GM21576 (cell line): ENCODE results near the gene MUC22.

Experiments used
- ATAC-seq: cut with Tn5 transposase; IDR thresholded peaks from one replicate; pipeline ENCODE4 v1.9.1; 2021; ENCODE audit warnings: mild to moderate bottlenecking, moderate library complexity; ENCODE audit not compliant: unreplicated experiment

The MUC22 gene

DNA sequence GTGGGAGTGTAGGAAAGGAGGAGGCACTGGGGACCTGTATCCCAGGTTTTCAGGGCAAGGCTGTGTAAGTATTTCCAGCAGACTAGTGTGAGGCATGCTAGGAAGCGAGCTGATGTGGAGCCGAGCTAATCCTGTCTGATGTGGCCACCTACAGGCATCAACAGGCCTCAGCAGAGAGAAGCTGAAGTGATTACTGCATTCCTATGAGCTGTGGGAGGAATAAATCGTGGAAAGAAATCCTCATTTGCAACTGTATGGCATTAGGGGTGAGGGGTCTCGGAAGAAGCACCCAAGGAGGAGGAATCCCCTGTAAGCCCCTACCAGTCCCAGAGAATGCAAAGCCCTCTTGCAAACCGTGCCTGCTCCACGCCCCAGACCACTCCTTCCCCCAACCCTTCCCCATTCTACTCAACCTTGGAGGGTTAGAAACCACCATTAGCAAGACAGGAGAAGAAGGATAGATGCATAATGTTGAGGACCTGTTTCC lies 60.5 kb downstream of the MUC22 start:
- ATAC-seq = no peak

DNA sequence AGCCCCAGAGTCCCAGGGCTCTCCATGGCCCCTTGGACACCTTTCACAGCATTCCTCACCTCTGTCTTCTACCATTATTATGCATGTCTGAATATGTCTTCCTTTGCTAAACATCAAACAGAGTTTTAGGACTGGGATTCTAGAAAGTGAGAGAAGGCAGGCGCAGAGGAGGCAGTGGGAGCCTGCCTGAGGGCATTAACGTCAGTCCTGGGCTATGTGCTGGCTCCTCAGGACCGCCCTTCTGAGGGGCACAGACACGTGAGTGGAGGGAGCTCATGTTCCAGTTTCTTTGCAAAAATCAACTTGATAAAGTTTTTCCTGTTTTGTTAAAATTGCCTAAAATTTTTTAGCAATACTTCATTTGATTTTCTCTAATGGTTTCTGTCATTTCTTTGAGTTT lies 64.1 kb downstream of the MUC22 start:
- ATAC-seq = no peak

DNA sequence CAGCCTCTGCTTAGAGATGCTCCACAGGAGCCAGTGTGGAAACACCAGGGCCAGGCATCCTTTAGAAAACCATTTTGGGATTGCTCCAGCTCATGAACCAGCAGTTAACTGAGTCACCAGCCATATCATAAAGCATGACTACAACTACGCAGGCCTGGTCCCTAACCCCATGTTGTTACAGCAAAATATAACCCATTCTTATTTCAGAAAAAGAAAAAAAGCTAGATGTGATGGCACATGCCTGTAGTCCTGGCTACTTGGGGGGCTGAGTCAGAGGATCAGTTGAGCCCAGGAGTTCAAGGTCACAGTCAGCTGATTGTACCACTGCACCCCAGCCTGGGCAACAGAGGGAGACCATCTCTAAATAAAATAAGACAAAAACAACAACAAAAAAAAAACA lies 65.3 kb downstream of the MUC22 start:
- no peak for ATAC-seq

DNA sequence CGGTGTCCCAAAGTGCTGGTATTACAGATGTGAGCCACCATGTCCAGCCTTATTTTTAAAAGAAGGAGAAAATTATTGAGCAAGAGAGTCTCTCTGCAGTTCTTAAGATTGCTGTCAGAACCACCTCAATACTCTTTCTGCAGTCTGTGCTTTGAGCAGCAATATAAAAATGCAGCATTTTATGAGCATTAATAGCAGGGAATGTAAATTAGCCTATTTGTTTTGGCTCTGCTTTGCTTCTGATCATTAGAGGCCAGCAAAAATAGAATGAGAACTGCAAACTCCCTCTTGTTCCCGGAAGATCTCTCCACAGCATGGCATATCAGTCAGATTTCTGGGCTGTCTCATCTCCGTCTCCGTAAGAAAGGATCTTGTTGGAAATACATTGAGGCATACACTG lies 66.3 kb downstream of the MUC22 start:
- ATAC-seq = no peak

DNA sequence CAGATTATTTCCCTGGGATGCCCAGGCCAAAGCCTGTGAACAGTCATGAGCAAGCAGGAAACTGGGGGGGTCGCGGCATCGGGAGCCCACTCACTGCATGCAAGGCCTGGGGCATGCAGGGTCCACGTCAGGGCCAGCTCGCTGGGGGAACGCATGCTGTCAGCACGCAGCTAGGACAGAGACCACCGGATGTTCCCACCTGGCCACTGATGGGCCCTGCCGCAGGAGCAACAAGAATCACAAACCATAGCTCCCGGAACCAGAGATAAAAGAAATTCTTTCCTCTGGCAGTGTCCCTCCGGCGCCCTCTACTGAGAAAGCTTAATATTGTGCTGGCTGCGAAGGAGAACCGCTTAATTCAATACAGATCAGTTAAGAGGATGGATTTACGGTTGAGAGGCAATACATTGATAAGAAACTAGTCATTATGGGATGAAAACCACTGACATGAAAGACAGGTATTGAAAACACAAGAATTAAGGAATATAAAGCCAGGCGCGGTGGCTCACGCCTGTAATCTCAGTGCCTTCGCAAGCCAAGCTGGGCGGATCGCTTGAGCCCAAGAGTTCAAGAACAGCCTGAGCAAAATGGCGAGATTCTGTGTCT lies 69.5 kb downstream of the MUC22 start:
- no peak for ATAC-seq

DNA sequence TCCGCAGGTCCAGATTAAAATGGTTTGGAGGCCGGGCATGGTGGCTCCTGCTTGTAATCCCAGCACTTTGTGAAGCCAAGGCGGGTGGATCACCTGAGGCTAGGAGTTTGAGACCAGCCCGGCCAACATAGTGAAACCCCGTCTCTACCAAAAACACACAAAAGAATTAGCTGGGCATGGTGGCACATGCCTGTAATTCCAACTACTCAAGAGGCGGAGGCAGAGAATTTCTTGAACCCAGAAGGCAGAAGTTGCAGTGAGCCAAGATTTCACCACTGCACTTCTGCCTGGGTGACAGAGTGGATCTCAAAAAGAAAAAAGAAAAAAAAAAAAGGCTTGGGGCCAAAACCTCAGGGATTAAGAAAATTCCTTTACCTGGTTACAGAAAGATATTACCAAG lies 71.6 kb downstream of the MUC22 start:
- ATAC-seq = no peak

DNA sequence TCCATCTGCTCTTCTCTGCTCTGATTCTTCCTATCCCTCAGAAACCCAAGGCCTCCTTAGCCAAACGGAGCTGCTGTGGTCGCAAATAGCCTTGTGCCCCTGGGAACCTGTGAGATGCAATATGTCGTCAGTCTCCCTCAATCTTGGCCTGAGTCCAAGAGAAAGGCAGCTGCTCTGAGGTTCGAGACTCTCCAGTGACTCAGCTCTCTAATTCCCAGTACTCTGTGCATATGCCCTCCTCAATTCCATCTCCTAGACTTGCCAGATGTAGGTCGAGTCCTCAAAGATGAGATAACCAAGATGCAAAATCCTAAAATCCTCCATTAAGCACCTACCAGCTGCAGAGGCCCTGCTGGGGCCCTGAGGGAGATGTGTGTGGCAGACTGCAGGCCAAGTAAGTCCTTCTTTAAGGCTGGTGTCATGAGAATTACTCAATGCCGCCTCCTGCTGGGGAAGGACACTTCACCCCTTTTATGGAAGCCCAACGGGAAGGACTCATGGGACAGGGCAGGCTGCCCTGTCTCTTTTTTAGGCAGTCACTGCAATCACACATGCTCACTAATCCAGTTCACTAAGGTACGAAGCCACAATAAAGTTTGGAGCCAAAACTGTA lies 73.6 kb downstream of the MUC22 start:
- no peak for ATAC-seq
